HepG2 (cell line): Measurements from ENCODE around the gene HIVEP2. TPM values are rescaled to one million over a fixed set of nuclear protein-coding genes. Genes with fewer than 3 reads are reported as not detected.

Source experiments
- AKAP8 ChIP-seq: sonication (generic); formaldehyde crosslinking; IDR thresholded peaks from 2 replicates; pipeline ENCODE4 v1.5.1; 2020; ENCODE audit warnings: mild to moderate bottlenecking, missing genetic modification reagents
- CEBPB ChIP-seq: IDR thresholded peaks from 2 replicates; pipeline ENCODE4 v1.6.1; 2011; ENCODE audit warnings: low read depth, low read length, improper control_type of control experiment, borderline replicate concordance
- HCFC1 ChIP-seq: fragments of 150-350 bp; IDR thresholded peaks from 2 replicates; pipeline ENCODE4 v1.6.1; 2014; ENCODE audit warnings: low read depth, low read length
- HINFP ChIP-seq: sonication (generic); formaldehyde crosslinking; IDR thresholded peaks from 2 replicates; pipeline ENCODE4 v1.4.0; 2020; ENCODE audit warnings: low read depth, mild to moderate bottlenecking, missing genetic modification reagents
- ISX ChIP-seq: sonication (generic); formaldehyde crosslinking; conservative IDR thresholded peaks from 2 replicates; pipeline ENCODE4 v1.5.0; 2020; ENCODE audit warnings: missing genetic modification reagents
- KMT2B ChIP-seq: IDR thresholded peaks from 2 replicates; pipeline ENCODE4 v1.6.1; 2016; ENCODE audit warnings: missing genetic modification reagents, missing compliant biosample characterization
- MIXL1 ChIP-seq: IDR thresholded peaks from 2 replicates; pipeline ENCODE4 v1.6.1; 2016
- NR2F2 ChIP-seq: IDR thresholded peaks from 2 replicates; pipeline ENCODE4 v1.6.1; 2012; ENCODE audit warnings: low read depth, inconsistent platforms, borderline replicate concordance
- PHF5A ChIP-seq: IDR thresholded peaks from one replicate; pipeline ENCODE4 v1.6.1; 2018; ENCODE audit warnings: low read depth, missing genetic modification reagents; ENCODE audit not compliant: unreplicated experiment
- RELA ChIP-seq: sonication (generic); formaldehyde crosslinking; IDR thresholded peaks from 2 replicates; pipeline ENCODE4 v1.4.0; 2020; ENCODE audit warnings: missing genetic modification reagents
- SAP130 ChIP-seq: IDR thresholded peaks from 2 replicates; pipeline ENCODE4 v1.6.1; 2016; ENCODE audit warnings: low read depth
- ZBTB49 ChIP-seq: sonication (generic); formaldehyde crosslinking; IDR thresholded peaks from 2 replicates; pipeline ENCODE4 v1.4.0; 2020; ENCODE audit warnings: missing genetic modification reagents, borderline replicate concordance
- ZNF263 ChIP-seq: sonication (generic); formaldehyde crosslinking; IDR thresholded peaks from 2 replicates; pipeline ENCODE4 v1.4.0; 2020; ENCODE audit warnings: missing genetic modification reagents
- ZNF282 ChIP-seq: fragments of 450-650 bp; IDR thresholded peaks from 2 replicates; pipeline ENCODE4 v1.6.1; 2018; ENCODE audit not compliant: partially characterized antibody
- ZNF570 ChIP-seq: sonication (generic); formaldehyde crosslinking; IDR thresholded peaks from 2 replicates; pipeline ENCODE4 v1.4.0; 2020; ENCODE audit warnings: mild to moderate bottlenecking, missing genetic modification reagents, borderline replicate concordance
- ZNF589 ChIP-seq: sonication (generic); formaldehyde crosslinking; conservative IDR thresholded peaks from 2 replicates; pipeline ENCODE4 v1.8.0; 2022; ENCODE audit warnings: mild to moderate bottlenecking, moderate library complexity, missing genetic modification reagents
- ZNF652 ChIP-seq: IDR thresholded peaks from 2 replicates; pipeline ENCODE4 v1.6.1; 2016; ENCODE audit warnings: low read depth, borderline replicate concordance
- ZNF746 ChIP-seq: sonication (generic); formaldehyde crosslinking; IDR thresholded peaks from 2 replicates; pipeline ENCODE4 v1.8.0; 2022; ENCODE audit warnings: mild to moderate bottlenecking, missing genetic modification reagents
- ZNF770 ChIP-seq: sonication (generic); formaldehyde crosslinking; IDR thresholded peaks from 2 replicates; pipeline ENCODE4 v1.5.0; 2020; ENCODE audit warnings: mild to moderate bottlenecking, missing genetic modification reagents
- ZSCAN20 ChIP-seq: sonication (generic); formaldehyde crosslinking; IDR thresholded peaks from 2 replicates; pipeline ENCODE4 v1.4.0; 2020; ENCODE audit warnings: missing genetic modification reagents, mild to moderate bottlenecking, borderline replicate concordance
- polyA plus RNA-seq, 8 experiments: library from polyadenylated mRNA; depleted of rRNA in 3 of 8; stranded (reverse) in 7 of 8; unstranded in 1 of 8; fragments of >200 nt; fragmentation: Illumina TruSeq in 4 of 8; extraction: Trizol in 4 of 8; gene quantifications; 2 replicates each; pipeline versions ENCODE4 v1.2.1 to v1.2.3, GENCODE V29; 2011 to 2016; ENCODE audit warnings: low read depth in 4 of 8, missing spikeins in 1 of 8, mixed read lengths in 1 of 8; ENCODE audit not compliant: insufficient read depth in 1 of 8
- total RNA-seq, 5 experiments: library from RNA; depleted of rRNA; stranded (reverse); fragments of >200 nt; fragmentation: Illumina TruSeq; extraction: Trizol; gene quantifications; 2 replicates each; pipeline ENCODE4 v1.2.3, GENCODE V29; 2016; ENCODE audit warnings: low read depth in 1 of 5

The HIVEP2 gene
- total and polyA plus RNA-seq, 2 of the 13 experiments (the other 11 are each of a cell fraction or from before 2014, with no cell fraction given), result 3.4 to 12.9 TPM

- TF ChIP-seq ZBTB49 (no peak; the same call in 1 of the 2 replicates), HINFP (peak; percentile 78; the same call in 1 of the 2 replicates), ZNF263 (CRISPR knock-in tag) (peak; percentile 65; the same call in 1 of the 2 replicates), AKAP8 (peak; percentile 85; the same call in 1 of the 2 replicates), ZNF570 (CRISPR knock-in tag) (no peak), ZNF770 (CRISPR knock-in tag) (peak; percentile 74), ZNF746 (CRISPR knock-in tag) (peak; percentile 92; the same call in 1 of the 2 replicates), NR2F2 (peak; percentile 67; the same call in 1 of the 2 replicates), SAP130 (peak; percentile 95), RELA (CRISPR knock-in tag) (0 out of 2 replicates have a peak, but pooled peaks have one; percentile 68), KMT2B (CRISPR knock-in tag) (peak; percentile 77), ZNF652 (CRISPR knock-in tag) (no peak), ISX (CRISPR knock-in tag) (peak; percentile 92; the same call in 1 of the 2 replicates), HCFC1 (0 out of 2 replicates have a peak, but pooled peaks have one; percentile 11), ZNF282 (no peak), CEBPB (peak; percentile 8; the same call in 1 of the 2 replicates), PHF5A (no peak), ZNF589 (CRISPR knock-in tag) (0 out of 2 replicates have a peak, but pooled peaks have one; percentile 27), ZSCAN20 (peak; percentile 85; the same call in 1 of the 2 replicates), MIXL1 (CRISPR knock-in tag) (0 out of 2 replicates have a peak, but pooled peaks have one; percentile 10)
Observed at GRCh38 chr6:142926494-142927270, 18.3 kb downstream of the HIVEP2 start (continued).
